Stomach (tissue), 4 donors: ENCODE results near the gene RMC1.

ENCODE experiments used
- CTCF ChIP-seq, 7 experiments: fragments of 450-650 bp in 4 of 7; fragments of 200-600 bp in 3 of 7; sonication (generic) in 3 of 7; IDR thresholded peaks; one replicate each; pipeline ENCODE4 v1.5.1; 2016 to 2019; ENCODE audit warnings: antibody characterized with exemption in 7 of 7, control low read depth in 2 of 7, mild to moderate bottlenecking in 1 of 7
- EP300 ChIP-seq: sonication (generic); formaldehyde crosslinking; IDR thresholded peaks from one replicate; pipeline ENCODE4 v1.6.1; 2017; ENCODE audit warnings: antibody characterized with exemption
- POLR2A ChIP-seq, 4 donors: fragments of 450-650 bp; IDR thresholded peaks; one replicate each; pipeline ENCODE4 v1.6.1; 2016; ENCODE audit warnings: antibody characterized with exemption in 4 of 4, control low read depth in 2 of 4, mild to moderate bottlenecking in 1 of 4, moderate library complexity in 1 of 4
- POLR2AphosphoS5 ChIP-seq, 3 donors: sonication (generic); formaldehyde crosslinking; IDR thresholded peaks; one replicate each; pipeline ENCODE4 v1.6.1; 2016; ENCODE audit warnings: antibody characterized with exemption in 3 of 3

- no peak for TF ChIP-seq POLR2A (IDR thresholded peaks at IDR 0.05)
- TF ChIP-seq POLR2AphosphoS5 (IDR thresholded peaks at IDR 0.05), result no peak
- TF ChIP-seq CTCF (IDR thresholded peaks at IDR 0.05), result no peak
- no peak for TF ChIP-seq EP300
Measured at GRCh38 chr18:23532848-23533247, 29.5 kb downstream of the RMC1 start.
